HG02970 (cell line): ENCODE results near the gene SH2D7.

Source experiments
- ATAC-seq: cut with Tn5 transposase; IDR thresholded peaks from one replicate; pipeline ENCODE4 v1.9.1; 2021; ENCODE audit warnings: mild to moderate bottlenecking, moderate library complexity, moderate number of reproducible peaks; ENCODE audit not compliant: unreplicated experiment, low FRiP score

SH2D7 gene

GRCh38 chr15:78092261-78093041, at the start of gene SH2D7:
Gene SH2D7 (plus strand): TSS chr15:78092561. CDS start chr15:78092585, 24 bp downstream.
- ATAC-seq, result no peak

- ATAC-seq, result no peak
Observed at GRCh38 chr15:78044407-78045155, 47.8 kb upstream of the SH2D7 start.

GRCh38 chr15:78045189-78045588, 47.2 kb upstream of the SH2D7 start:
- no peak for ATAC-seq

- ATAC-seq, result no peak
Observed at GRCh38 chr15:78046796-78047341, 45.5 kb upstream of the SH2D7 start.

GRCh38 chr15:78047761-78048627, 44.4 kb upstream of the SH2D7 start:
- no peak for ATAC-seq

GRCh38 chr15:78048628-78048920, 43.8 kb upstream of the SH2D7 start:
- no peak for ATAC-seq

GRCh38 chr15:78049691-78050440, 42.5 kb upstream of the SH2D7 start:
- no peak for ATAC-seq

GRCh38 chr15:78050441-78050809, 41.9 kb upstream of the SH2D7 start:
- no peak for ATAC-seq

- no peak for ATAC-seq
Observed at GRCh38 chr15:78050826-78051225, 41.5 kb upstream of the SH2D7 start.

GRCh38 chr15:78051596-78051995, 40.8 kb upstream of the SH2D7 start:
- ATAC-seq, result no peak

GRCh38 chr15:78052001-78052401, 40.4 kb upstream of the SH2D7 start:
- ATAC-seq, result no peak

- no peak for ATAC-seq
Observed at GRCh38 chr15:78052545-78052944, 39.8 kb upstream of the SH2D7 start.

- no peak for ATAC-seq
Observed at GRCh38 chr15:78054518-78054917, 37.8 kb upstream of the SH2D7 start.

GRCh38 chr15:78054966-78055365, 37.4 kb upstream of the SH2D7 start:
- ATAC-seq, result no peak

- ATAC-seq, result no peak
Observed at GRCh38 chr15:78055919-78056713, 36.2 kb upstream of the SH2D7 start.

- no peak for ATAC-seq
Observed at GRCh38 chr15:78056714-78057269, 35.6 kb upstream of the SH2D7 start.

GRCh38 chr15:78057803-78058202, 34.6 kb upstream of the SH2D7 start:
- ATAC-seq, result no peak

- ATAC-seq, result no peak
Observed at GRCh38 chr15:78058401-78058935, 33.9 kb upstream of the SH2D7 start.
